DMS 273 treated with DMSO at 0.1 percent for 48 hours (cell line): ENCODE data around the gene NECAB2.

ENCODE experiments used
- DNase-seq: peaks from one replicate; lab custom pipeline; 2025; lab: John Stamatoyannopoulos, UW

The NECAB2 gene

GRCh38 chr16:83952940-83953795, 14.9 kb upstream of the NECAB2 start, which contains the start of gene OSGIN1:
OSGIN1 (plus strand) TSS chr16:83953240; CDS start chr16:83957672, 4,432 bp downstream.
- DNase-seq: peak; percentile 42

GRCh38 chr16:83953796-83954576, 14.1 kb upstream of the NECAB2 start:
- DNase-seq: peak; percentile 26

- DNase-seq: no peak
Observed at GRCh38 chr16:83954577-83955016, 13.4 kb upstream of the NECAB2 start.

GRCh38 chr16:83955218-83956130, 12.6 kb upstream of the NECAB2 start:
- no peak for DNase-seq

GRCh38 chr16:83956336-83957289, 11.4 kb upstream of the NECAB2 start:
- DNase-seq: peak; percentile 36

GRCh38 chr16:83957296-83957855, 10.7 kb upstream of the NECAB2 start:
- DNase-seq: no peak

- DNase-seq: no peak
Observed at GRCh38 chr16:83958137-83958845, 9.8 kb upstream of the NECAB2 start.

- DNase-seq: no peak
Observed at GRCh38 chr16:83958846-83959565, 9.0 kb upstream of the NECAB2 start.

GRCh38 chr16:83959656-83960434, 8.2 kb upstream of the NECAB2 start:
- no peak for DNase-seq

GRCh38 chr16:83960521-83961249, 7.4 kb upstream of the NECAB2 start:
- no peak for DNase-seq

GRCh38 chr16:83961591-83961990, 6.5 kb upstream of the NECAB2 start:
- no peak for DNase-seq

GRCh38 chr16:83963277-83964119, 4.5 kb upstream of the NECAB2 start:
- no peak for DNase-seq

- no peak for DNase-seq
Observed at GRCh38 chr16:83964684-83965443, 3.2 kb upstream of the NECAB2 start.

- no peak for DNase-seq
Observed at GRCh38 chr16:83965444-83966152, 2.4 kb upstream of the NECAB2 start.

GRCh38 chr16:83966153-83966696, 1.8 kb upstream of the NECAB2 start:
- no peak for DNase-seq
